ENCODE results near the gene NCOA4.
"Not testable (repeated sequence)": the region's sequence is repeated elsewhere in the genome, so short reads cannot be mapped to it uniquely, and the experiment has no call there.

NCOA4 gene

DNA sequence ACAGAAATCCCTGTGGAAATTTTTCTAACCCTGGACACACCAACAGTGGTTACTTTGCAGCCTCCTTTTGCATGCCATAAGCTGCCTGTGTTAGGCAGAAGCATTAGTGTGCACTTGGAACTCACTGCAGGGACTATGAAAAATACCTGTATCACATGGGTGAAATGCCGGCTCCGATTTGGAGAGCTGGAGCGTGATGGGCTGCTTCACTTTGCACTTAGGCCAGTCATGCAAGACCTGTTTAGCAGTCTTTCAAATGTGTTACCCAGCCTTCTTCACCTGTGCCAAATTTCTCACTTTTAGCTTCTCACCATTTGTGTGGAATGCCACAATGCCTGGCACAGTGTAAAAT is 11.3 kb downstream of the NCOA4 start:
- DNase-seq: no peak

DNA sequence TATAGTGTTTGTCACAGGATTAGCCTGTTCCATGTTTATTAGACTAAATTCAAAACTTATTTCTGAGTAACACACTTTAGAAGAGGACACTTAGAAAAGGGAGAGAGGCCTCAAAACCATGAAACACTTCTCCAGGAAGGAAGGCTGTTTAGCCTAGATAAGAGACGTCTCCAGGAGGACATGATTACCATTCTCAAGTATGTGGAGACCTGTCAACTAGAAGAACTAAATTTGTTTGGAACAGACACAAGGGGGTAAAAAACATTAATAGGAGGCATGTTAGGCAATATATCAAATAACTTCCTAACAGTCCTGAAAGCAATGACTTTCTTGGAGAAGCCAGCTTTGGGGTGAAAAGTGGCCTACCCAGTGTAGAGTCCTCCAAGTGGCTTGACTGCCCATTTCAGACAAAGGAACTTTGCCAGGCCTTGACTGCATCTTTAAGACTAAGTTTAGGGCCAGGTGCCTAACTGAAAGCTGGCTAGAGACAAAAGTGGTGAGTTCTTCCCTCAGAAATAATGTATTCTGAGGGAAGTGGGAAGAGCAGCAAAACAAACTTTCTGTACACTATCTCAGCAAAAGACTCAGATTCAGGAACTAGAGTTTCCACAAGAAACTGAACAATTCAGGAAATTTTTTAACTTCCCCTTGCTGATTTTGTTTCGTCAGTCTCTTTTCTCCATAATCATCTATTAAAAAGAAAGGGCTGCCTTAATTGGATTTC is 11.8 kb downstream of the NCOA4 start:
- DNase-seq: no peak

DNA sequence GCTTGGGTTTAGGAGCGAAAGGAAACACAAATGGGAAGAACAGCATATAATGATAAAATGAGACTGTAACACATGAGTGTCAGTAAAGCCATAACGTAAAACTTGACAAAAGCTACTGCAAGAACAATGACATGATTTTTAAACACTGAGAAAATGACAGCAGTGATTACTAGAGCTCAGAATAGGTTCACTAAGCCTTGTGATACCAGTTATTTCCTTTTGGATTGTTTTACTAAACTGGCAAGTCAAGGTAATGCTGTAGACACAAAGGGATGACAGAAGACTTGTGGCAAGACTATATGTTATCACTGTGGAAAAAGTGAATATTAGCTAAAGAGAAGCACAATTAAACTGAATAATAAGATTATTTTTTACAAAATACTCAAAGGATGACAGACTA is 12.7 kb downstream of the NCOA4 start:
- no peak for DNase-seq

DNA sequence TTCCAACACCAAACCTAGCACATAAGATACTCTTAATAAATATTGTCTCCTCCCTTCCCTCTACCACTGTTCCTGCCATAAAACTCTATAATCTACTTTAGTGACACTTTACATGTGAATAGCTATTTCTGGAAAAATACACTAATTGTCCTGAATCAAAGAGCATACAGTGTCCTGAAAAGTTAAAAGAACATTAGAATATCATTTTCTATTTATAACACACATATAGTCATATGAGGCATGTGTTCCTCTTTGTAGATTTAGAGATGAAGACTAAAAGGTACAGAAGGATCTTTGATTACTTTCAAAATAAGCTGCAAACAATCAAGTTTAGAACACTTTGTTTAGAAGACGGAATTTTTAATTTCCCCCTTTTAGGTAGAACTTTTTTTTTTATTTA is 13.6 kb downstream of the NCOA4 start:
- DNase-seq: no peak

DNA sequence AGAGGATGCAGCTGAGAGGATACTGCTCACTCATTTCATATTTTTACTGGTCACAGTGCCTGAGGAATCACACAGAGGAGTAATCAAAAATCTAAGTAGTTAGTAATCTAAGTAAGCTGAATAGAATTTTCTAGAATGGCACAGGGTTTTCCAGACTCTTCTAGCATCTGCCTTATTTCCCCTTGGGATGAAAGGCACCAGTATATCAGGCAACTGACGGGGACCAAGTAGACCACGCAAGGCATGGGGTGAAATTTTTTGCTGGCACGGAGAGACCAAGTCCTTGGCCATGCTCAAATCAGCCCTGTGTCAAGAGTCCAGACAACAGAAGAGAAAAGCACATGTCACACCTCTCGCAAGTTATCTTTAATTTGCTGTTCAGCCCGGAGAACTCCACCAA is 14.2 kb downstream of the NCOA4 start:
- DNase-seq: no peak

DNA sequence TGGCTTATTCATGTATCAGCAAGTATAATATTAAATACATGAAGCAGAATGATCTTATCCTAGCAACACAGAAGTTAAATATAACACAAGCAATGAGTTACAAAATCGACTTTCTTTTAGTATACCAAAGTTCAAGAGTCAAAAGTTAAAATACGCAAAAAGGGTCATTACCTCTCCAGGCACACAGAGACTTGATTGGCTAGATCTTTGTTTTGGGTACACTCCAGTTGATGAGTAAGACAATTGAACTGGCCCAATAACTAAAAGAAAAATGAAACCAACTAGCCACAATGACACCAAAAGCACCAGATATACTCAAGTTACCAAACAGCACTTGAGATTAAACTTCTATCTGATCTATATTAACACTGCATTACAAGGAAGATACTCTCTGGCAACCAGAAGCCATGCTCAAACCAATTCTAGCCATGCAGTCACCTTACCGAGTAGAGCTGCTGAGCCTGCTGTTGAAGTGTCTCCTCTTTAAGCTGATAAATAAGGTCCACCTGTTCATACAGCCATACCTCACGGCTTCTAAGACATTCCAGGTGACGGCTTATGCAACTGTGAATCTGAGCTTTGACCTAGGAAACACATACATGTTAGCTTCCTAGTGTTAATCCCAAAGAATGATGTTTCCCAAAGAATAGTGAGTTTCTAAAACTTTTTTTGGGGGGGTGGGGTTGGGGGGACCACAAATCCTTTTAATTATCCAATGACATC is 15.6 kb downstream of the NCOA4 start:
- DNase-seq: no peak

DNA sequence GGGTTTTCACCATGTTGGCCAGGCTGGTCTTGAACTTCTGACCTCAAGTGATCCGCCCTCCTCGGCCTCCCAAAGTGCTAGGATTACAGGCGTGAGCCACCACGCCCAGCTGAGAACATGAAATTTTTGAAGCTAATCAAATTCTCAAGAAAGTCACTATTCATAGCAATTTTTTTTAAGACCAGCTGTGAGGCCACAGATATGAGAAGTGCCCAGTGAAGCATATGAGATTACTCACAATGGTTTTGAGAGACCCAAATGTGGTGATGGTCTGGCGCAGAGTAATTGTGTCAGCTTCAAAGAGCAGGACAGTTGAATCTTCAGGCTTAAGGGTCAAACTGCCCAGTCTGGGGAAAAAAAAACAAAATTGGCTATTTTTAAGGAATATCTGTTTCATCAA is 16.2 kb downstream of the NCOA4 start:
- no peak for DNase-seq

DNA sequence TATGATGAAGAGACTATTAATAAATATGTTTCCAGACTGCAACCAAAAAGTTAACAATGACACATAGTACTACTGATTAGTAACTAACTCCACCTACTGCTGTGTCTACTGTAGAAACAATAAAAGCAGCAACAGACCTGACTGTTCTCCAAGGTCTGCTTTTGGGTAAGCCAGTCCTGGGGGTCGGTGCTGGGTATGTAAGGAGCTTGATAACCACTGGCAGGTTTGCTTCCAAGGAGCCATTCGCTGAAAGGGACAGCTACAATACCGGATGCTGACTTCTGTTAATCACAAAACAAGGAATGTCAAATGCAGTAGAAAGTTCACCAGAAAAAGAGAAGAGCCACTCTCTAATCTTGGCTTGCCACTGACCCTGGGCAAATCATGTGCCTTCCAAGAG is 17.7 kb downstream of the NCOA4 start:
- DNase-seq: no peak

DNA sequence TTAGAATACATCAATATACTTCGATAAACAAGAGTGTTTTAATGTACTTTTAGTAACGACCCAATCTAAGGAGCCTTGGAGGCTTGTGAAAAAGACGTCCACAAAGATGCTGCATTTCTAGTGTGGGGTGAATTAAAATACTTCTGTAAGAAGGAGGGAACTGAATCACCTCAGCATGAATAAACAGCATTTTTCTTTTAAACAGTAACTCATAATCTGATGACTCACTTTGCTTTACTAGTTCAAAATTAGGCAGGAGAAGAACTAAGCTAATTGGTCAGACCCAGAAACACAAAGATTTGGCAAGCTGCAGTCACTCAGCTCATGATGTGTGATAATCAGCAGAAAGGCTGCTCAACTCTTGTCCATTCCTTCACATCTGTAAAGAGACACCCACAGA is 24.2 kb downstream of the NCOA4 start:
- DNase-seq: no peak

DNA sequence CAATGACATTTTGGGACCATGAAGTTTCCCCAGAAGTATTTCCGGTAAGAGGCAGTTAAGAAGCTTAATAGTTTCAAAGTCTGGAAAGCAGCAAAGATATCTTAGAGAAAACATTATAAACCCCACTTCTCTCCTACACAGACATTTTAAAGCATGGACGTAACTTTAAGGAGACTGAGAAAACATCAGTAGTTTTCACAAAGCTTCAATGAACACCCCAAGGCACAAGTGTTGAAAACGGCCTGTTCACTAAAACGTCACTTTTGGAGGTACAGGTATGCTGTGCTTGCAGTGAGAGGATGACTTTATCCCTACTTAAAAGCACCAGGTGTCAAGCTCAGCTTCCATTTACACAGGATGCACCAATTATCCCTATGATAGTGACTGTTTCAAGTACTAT is 25.0 kb downstream of the NCOA4 start:
- DNase-seq: no peak

DNA sequence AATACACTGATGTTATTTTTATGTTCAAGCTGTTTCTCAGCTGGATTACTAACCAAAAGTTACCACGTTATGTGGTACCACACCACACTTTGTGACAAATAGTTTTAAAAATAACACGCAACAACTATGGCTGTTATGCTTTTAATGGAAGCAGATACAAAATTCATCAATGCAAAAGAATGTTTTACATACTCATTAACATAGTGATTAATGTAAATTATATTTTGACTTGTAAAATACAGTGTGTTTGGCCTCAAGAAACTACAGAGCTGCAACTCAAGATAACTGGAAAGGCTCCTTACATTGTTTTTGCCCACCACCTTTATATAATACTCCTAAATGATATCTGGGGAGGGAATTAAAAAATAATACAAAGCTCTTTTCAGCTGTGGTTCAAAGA is 25.5 kb downstream of the NCOA4 start:
- no peak for DNase-seq

DNA sequence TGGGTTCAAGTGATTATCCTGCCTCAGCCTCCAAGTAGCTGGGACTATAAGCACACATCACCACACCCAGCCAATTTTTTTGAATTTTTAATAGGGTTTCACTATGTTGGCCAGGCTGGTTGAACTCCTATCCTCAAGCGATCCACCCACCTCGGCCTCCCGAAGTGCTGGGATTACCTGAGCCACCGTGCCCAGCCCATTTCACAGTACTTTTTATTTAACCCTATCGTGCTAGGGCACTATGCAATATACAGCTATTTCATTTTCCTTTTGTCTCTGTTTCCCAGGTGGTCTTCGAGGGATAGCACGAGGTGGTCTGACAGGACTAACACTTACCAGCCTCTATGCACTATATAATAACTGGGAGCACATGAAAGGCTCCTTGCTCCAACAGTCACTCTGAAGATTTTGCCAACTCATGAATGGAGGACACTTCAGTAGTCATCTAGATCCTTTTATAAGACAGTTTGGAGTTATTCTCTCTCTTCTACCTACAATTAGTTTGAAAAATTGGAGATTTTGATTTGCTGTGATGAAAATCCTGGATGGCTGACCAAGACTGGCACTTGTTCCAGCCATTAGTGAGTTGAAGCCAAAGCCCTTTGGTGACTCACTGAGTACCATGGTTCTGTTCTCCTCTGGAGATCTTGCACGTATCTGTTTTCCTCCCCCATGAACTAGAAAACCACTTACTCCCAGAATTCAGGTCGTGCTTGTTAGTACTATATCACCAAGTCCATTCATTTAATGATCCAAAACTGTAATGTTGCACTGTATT is 27.3 kb downstream of the NCOA4 start:
- DNase-seq: no peak

DNA sequence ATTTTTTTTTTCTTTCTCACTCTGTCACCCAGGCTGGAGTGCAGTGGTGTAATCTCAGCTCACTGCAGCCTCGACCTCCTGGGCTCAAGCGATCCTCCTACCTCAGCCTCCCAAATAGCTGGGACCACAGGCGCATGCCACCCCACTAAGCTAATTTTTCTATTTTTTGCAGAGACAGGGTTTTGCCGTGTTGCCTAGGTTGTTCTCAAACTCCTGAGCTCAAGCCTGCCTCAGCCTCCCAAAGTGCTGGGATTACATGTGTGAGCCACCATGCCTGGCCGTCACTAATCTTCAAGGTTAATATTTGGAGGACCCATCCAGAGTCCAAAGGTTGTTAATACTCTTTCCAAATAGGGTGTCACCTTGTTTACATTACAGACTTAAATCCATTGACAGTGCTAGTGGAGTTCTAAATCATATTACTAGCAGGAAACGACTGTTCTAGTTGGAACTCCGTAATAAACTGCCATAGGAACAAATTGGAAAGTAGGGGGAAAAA is 28.2 kb downstream of the NCOA4 start:
- DNase-seq: not testable (repeated sequence)

DNA sequence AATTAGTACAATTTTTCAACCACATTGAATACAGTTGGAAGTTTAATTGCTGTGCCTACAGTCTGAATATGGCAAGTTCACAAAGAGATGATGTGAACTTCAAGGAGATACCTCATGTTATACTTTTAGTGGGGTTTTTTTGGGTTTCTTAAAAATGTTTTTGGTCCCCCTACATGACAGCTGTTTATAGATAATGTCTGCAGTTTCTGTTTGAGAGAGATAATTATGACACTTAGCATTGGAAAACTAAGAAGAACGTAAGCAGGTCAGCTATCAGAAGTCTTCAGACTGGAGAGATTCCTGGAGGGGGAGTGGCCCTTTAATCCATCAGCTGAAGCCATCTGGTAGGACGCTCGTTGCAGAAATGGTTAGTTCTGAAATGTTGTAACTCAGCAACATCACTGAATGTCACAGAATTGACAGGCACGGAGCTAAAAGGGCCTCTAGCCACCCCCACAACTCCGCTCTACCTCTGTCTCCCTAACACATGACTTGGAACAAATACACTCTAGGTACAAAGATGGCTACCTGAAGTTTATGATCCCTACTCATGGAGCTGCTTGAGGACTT is 29.2 kb downstream of the NCOA4 start:
- DNase-seq: no peak

DNA sequence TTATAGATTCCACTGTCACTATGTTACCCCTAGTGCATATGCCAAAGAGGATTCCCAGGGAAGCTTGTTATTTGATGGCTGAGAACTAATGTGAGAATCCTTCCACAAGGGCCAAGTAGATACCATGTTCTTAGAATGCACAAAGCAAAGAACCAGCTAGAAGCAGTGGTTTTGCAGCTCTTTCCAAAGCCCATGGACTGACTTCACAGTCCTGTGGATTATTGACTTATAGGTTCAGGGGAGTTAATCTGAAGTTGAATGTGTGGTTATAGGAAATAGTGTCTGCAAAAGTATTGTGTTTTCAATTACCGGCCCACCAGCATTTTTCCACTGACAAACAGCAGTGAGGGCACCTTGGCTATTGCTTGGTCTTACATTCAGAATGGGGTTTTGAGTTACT is 29.9 kb downstream of the NCOA4 start:
- DNase-seq: no peak

DNA sequence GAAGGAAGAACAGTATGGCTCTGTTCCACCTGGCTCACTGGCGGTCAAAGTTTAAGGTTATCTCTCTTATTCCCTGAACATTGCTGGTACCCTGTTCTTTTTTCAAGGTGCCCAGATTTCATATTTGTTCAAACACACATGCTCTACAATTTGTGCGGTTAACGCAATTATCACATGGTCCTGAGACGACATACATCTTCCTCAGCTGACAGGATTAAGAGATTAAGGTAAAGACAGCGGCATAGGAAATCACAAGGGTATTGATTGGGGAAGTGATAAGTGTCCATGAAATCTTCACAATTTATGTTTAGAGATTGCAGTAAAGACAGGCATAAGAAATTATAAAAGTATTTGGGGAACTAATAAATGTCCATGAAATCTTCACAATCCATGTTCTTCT is 30.5 kb downstream of the NCOA4 start:
- DNase-seq: not testable (repeated sequence)

DNA sequence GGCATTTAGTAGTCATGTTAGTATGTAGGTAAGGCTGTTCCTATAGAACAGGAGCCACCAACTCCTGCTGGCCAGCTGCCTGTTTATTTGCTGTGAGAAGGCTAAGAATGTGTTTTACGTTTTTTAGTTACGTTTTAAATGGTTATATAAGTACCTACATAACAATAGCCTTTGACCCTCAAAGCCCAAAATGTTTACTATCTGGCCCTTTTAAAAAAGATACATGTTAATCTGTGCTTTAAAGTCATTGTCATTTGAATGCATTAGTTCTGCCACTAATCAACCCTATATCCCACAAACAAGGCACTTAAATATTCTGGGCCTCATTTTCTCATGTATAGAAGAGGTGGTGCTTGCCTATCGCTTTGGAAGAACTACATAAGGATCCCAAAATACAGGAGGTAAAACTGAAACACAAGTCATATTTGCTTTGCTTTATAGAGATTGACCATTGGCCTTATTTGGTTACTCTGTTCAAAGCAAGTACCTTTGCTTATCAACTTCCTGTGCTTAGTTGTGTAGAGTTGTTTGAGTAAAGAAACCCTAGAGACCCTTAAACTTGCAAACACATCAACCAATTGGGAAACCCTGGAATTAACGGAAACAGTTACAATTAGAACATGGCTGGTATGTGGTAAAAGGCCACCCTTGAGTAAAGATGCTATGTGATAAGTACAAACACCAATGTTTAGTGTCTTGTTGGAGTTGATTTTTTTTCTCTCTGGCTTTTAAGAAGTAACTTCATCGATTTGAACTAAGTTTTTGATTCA is 32.2 kb downstream of the NCOA4 start:
- DNase-seq: no peak

DNA sequence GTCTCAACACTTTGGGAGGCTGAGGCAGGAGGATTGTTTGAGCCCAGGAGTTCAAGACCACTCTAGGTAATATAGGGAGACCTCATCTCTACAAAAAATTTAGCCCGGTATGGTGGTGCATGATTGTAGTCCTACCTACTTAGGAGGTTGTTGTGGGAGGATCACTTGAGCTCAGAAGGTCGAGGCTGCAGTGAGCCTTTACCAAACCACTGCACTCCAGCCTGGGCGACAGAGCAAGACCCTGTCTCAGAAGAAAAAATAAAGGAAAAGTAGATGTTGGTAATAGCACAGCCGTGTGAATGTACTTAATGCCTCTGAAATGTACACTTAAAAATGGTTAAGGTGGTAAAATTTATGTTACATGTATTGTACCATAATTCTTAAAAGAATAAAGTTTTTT is 32.9 kb downstream of the NCOA4 start:
- no peak for DNase-seq

DNA sequence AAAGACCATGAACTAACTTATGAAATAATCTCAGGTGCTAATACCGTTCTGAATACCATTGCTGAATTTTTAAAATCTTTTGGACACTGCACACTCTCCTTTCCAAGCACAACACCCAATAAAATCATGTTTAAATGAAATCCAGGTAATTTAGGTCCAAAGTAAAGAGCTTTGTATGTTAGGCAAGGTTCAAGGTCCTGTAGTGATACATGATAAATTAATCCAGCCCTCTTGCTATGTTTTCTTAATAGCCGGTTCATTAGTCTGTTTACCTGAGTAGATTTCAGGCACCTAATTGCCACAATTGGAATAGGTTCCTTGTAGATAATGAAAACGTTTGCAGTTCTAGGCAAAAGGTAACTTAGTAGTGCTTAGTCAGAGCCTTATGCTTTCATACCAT is 44.8 kb downstream of the NCOA4 start:
- DNase-seq: not testable (repeated sequence)

DNA sequence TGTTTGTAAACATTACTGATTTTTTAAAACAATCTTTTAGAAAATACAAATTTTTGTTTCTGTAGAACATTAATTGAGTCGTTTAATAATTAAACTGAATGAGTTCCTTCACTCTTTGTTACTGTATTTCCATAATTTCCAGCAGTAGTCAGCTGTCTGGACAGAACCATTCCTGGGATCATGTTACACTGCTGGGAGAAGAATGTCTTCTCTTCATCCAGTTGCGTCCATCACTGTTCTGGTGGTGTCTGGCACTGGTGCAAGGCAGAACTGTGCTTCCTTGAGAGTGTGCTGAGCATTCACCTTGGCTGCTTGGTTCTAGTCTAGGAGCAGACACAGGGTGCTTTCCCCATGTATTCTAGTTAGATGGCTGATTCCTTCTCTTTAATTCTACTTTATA is 46.0 kb downstream of the NCOA4 start:
- DNase-seq: not testable (repeated sequence)

DNA sequence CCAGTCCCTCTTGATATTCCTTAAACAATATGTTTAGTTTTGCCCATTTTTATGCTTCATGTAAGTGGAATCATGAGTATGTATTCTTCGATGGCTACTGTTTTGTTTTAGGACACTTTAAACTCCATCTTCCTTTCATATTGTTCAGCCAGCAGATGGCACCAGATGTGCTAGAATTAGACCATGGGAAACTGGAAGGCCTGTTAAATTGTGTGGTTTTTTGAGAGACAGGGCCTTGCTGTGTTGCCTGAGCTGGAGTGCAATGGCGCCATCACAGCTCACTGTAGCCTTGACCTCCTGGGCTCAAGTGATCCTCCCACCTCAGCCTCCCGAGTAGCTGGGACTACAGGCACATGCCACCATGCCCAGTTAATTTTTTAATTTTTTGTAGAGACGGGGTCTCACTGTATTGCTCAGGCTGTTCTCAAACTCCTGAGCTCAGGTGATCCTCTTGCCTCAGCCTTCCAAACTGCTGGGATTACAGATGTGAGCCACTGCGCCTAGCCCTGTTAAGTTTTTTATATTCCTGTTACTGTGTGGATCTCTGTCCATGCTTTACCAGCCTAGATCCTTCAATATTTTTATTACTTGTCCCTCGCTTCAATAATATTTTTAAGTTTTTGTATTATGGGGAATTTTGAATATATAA is 46.8 kb downstream of the NCOA4 start:
- not testable (repeated sequence) for DNase-seq

DNA sequence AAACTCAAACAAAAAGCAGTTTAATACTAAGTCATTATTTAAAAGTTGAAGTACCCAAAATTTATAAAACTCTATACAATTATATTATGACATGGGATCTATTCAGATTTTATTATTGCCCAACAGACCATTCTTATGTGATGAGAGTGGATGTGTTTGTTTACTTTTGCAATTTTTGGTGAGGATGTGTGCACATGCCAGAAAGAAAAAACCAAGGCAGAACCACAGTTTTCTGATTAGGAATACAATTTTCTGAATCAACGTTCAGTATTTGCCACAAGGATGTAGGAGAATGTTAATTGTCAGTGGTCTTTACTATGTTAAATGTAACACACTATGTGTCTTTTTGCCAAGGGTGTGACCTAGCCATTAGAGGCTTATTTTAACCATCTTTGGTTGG is 49.1 kb downstream of the NCOA4 start:
- not testable (repeated sequence) for DNase-seq

Measured in SIG-M5 (cell line).